HepG2 (cell line): Measurements from ENCODE around the gene SLC26A5. TPM values are rescaled to one million over a fixed set of nuclear protein-coding genes. Genes with fewer than 3 reads are reported as not detected.

Source experiments
- CAMTA2 ChIP-seq: sonication (generic); formaldehyde crosslinking; IDR thresholded peaks from 2 replicates; pipeline ENCODE4 v1.4.0; 2020; ENCODE audit warnings: mild to moderate bottlenecking, missing genetic modification reagents, borderline replicate concordance
- ESRRA ChIP-seq: sonication (generic); formaldehyde crosslinking; IDR thresholded peaks from 2 replicates; pipeline ENCODE4 v1.5.1; 2020; ENCODE audit warnings: mild to moderate bottlenecking, low read depth, missing genetic modification reagents
- FOXP1 ChIP-seq, 2 experiments: fragments of 450-650 bp in 1 of 2; IDR thresholded peaks; 2 replicates each; pipeline ENCODE4 v1.6.1; 2017 to 2018; ENCODE audit warnings: antibody characterized with exemption in 1 of 2
- GMEB2 ChIP-seq: IDR thresholded peaks from 2 replicates; pipeline ENCODE4 v1.6.1; 2016; ENCODE audit warnings: missing biosample characterization, missing genetic modification reagents, low read depth
- HCFC1 ChIP-seq: fragments of 150-350 bp; IDR thresholded peaks from 2 replicates; pipeline ENCODE4 v1.6.1; 2014; ENCODE audit warnings: low read depth, low read length
- HNF1B ChIP-seq: sonication (generic); formaldehyde crosslinking; IDR thresholded peaks from 2 replicates; pipeline ENCODE4 v1.5.1; 2020; ENCODE audit warnings: mild to moderate bottlenecking, moderate library complexity, missing genetic modification reagents
- KDM5B ChIP-seq: sonication (generic); formaldehyde crosslinking; IDR thresholded peaks from 2 replicates; pipeline ENCODE4 v1.4.0; 2020; ENCODE audit warnings: missing genetic modification reagents, mild to moderate bottlenecking, borderline replicate concordance
- MIER2 ChIP-seq: IDR thresholded peaks from 2 replicates; pipeline ENCODE4 v1.6.1; 2016; ENCODE audit warnings: missing biosample characterization, missing genetic modification reagents
- PAXIP1 ChIP-seq: sonication (generic); formaldehyde crosslinking; conservative IDR thresholded peaks from 2 replicates; pipeline ENCODE4 v1.4.0; 2020; ENCODE audit warnings: mild to moderate bottlenecking, missing genetic modification reagents, moderate library complexity
- PITX1 ChIP-seq: sonication (generic); formaldehyde crosslinking; IDR thresholded peaks from 2 replicates; pipeline ENCODE4 v1.5.1; 2020; ENCODE audit warnings: mild to moderate bottlenecking, missing genetic modification reagents
- RERE ChIP-seq: IDR thresholded peaks from 2 replicates; pipeline ENCODE4 v1.6.1; 2016; ENCODE audit warnings: low read depth, missing genetic modification reagents, missing compliant biosample characterization
- ZEB1 ChIP-seq: IDR thresholded peaks from 2 replicates; pipeline ENCODE4 v1.6.1; 2012; ENCODE audit warnings: mild to moderate bottlenecking, low read depth, inconsistent platforms; ENCODE audit not compliant: insufficient replicate concordance
- ZNF430 ChIP-seq: sonication (generic); formaldehyde crosslinking; IDR thresholded peaks from 2 replicates; pipeline ENCODE4 v1.9.0; 2021; ENCODE audit warnings: mild to moderate bottlenecking, missing genetic modification reagents
- ZNF543 ChIP-seq: sonication (generic); formaldehyde crosslinking; IDR thresholded peaks from 2 replicates; pipeline ENCODE4 v1.4.0; 2020; ENCODE audit warnings: mild to moderate bottlenecking, missing genetic modification reagents
- ZNF589 ChIP-seq: sonication (generic); formaldehyde crosslinking; conservative IDR thresholded peaks from 2 replicates; pipeline ENCODE4 v1.8.0; 2022; ENCODE audit warnings: mild to moderate bottlenecking, moderate library complexity, missing genetic modification reagents
- ZNF784 ChIP-seq: sonication (generic); formaldehyde crosslinking; IDR thresholded peaks from 2 replicates; pipeline ENCODE4 v1.5.1; 2020; ENCODE audit warnings: missing genetic modification reagents, mild to moderate bottlenecking, borderline replicate concordance
- polyA plus RNA-seq, 8 experiments: library from polyadenylated mRNA; depleted of rRNA in 3 of 8; stranded (reverse) in 7 of 8; unstranded in 1 of 8; fragments of >200 nt; fragmentation: Illumina TruSeq in 4 of 8; extraction: Trizol in 4 of 8; gene quantifications; 2 replicates each; pipeline versions ENCODE4 v1.2.1 to v1.2.3, GENCODE V29; 2011 to 2016; ENCODE audit warnings: low read depth in 4 of 8, missing spikeins in 1 of 8, mixed read lengths in 1 of 8; ENCODE audit not compliant: insufficient read depth in 1 of 8
- total RNA-seq, 5 experiments: library from RNA; depleted of rRNA; stranded (reverse); fragments of >200 nt; fragmentation: Illumina TruSeq; extraction: Trizol; gene quantifications; 2 replicates each; pipeline ENCODE4 v1.2.3, GENCODE V29; 2016; ENCODE audit warnings: low read depth in 1 of 5

SLC26A5 gene
- total and polyA plus RNA-seq, 2 of the 13 experiments (the other 11 are each of a cell fraction or from before 2014, with no cell fraction given): 0.08 to 0.11 TPM

GRCh38 chr7:103388469-103389140, 57.4 kb downstream of the SLC26A5 start (continued):
- TF ChIP-seq RERE: no peak
- no peak for TF ChIP-seq PITX1 (CRISPR knock-in tag)
- TF ChIP-seq PAXIP1 (CRISPR knock-in tag): peak; percentile 95
- TF ChIP-seq ZNF543: 0 out of 2 replicates have a peak, but pooled peaks have one; percentile 18
- no peak for TF ChIP-seq HNF1B (CRISPR knock-in tag)
- TF ChIP-seq ZNF589 (CRISPR knock-in tag): no peak
- 0 out of 2 replicates have a peak, but pooled peaks have one; percentile 51 for TF ChIP-seq ESRRA (CRISPR knock-in tag)
- TF ChIP-seq MIER2 (CRISPR knock-in tag): no peak
- no peak for TF ChIP-seq ZNF430
- no peak for TF ChIP-seq KDM5B
- TF ChIP-seq CAMTA2 (CRISPR knock-in tag): no peak
- no peak for TF ChIP-seq ZEB1
- no peak for TF ChIP-seq GMEB2 (CRISPR knock-in tag)
- TF ChIP-seq HCFC1: no peak
- no peak for TF ChIP-seq FOXP1 (IDR thresholded peaks at IDR 0.05)
- TF ChIP-seq FOXP1 (CRISPR knock-in tag; IDR thresholded peaks at IDR 0.05): peak; percentile 62
- no peak for TF ChIP-seq ZNF784 (CRISPR knock-in tag)
